B cell (primary cell): ENCODE data around the gene LBH. TPM values are rescaled to one million over a fixed set of nuclear protein-coding genes. Genes with fewer than 3 reads are reported as not detected.

Source experiments
- ATAC-seq: fragments of 200-7000 bp; cut with Tn5 transposase; one replicate; pipeline ENCODE4 v1.10.0; 2021; ENCODE audit warnings: low read depth, mild to moderate bottlenecking, moderate number of reproducible peaks, moderate library complexity
- CTCF ChIA-PET: fragments of 350-600 bp; sonication (Branson Sonifier 250); formaldehyde crosslinking; loops from one replicate; lab custom pipeline; 2021; ENCODE audit warnings: antibody characterized with exemption, inconsistent platforms; lab: Charles Lee
- POLR2A ChIA-PET: fragments of 350-600 bp; sonication (Branson Sonifier 250); formaldehyde crosslinking; loops from one replicate; lab custom pipeline; 2021; ENCODE audit warnings: antibody characterized with exemption; lab: Charles Lee
- DNase-seq: peaks from one replicate; pipeline ENCODE4 v3.0.0; 2013
- H2AFZ ChIP-seq: 2 replicates; pipeline ENCODE4 v1.6.1; 2012; ENCODE audit warnings: mild to moderate bottlenecking, low read depth, low read length; ENCODE audit not compliant: insufficient read depth, poor library complexity, severe bottlenecking
- H3K27ac ChIP-seq, 2 donors: 1 replicate in 1 of 2; 2 replicates in 1 of 2; pipeline ENCODE4 v1.5.1; 2012 to 2013; ENCODE audit warnings: low read length in 2 of 2, mild to moderate bottlenecking in 2 of 2, moderate library complexity in 1 of 2
- H3K27me3 ChIP-seq, 4 experiments: fragments of 200-600 bp in 1 of 4; sonication (generic) in 1 of 4; replicated peaks in 1 of 4; 1 replicate in 2 of 4; 2 replicates in 2 of 4; pipeline versions ENCODE4 v1.6.1 to v1.7.0; 2013 to 2016; ENCODE audit warnings: low read length in 3 of 4, mild to moderate bottlenecking in 2 of 4, mixed read lengths in 1 of 4, moderate library complexity in 1 of 4; ENCODE audit not compliant: insufficient read depth in 4 of 4, control insufficient read depth in 3 of 4; ENCODE audit errors: control extremely low read depth in 1 of 4
- H3K36me3 ChIP-seq, 2 experiments: replicated peaks in 1 of 2; 1 replicate in 1 of 2; 2 replicates in 1 of 2; pipeline versions ENCODE4 v1.6.1 to v1.7.1; 2013; ENCODE audit warnings: low read length in 1 of 2; ENCODE audit not compliant: insufficient read depth in 2 of 2, control insufficient read depth in 1 of 2; ENCODE audit errors: control extremely low read depth in 1 of 2, extremely low read depth in 1 of 2
- H3K4me1 ChIP-seq, 2 donors: fragments of 200-600 bp in 1 of 2; sonication (generic) in 1 of 2; 1 replicate in 1 of 2; 2 replicates in 1 of 2; pipeline versions ENCODE4 v1.5.1 to v1.6.1; 2013 to 2017; ENCODE audit warnings: low read length in 2 of 2; ENCODE audit not compliant: control insufficient read depth in 2 of 2, insufficient read depth in 2 of 2
- H3K4me2 ChIP-seq: replicated peaks from 2 replicates; pipeline ENCODE3; 2012; ENCODE audit warnings: mild to moderate bottlenecking, low read depth, low read length; ENCODE audit not compliant: poor library complexity, severe bottlenecking
- H3K4me3 ChIP-seq, 5 experiments: fragments of 200-600 bp in 1 of 5; sonication (generic) in 1 of 5; 1 replicate in 3 of 5; 2 replicates in 2 of 5; pipeline versions ENCODE4 v1.5.1 to v1.7.0; 2011 to 2016; ENCODE audit warnings: low read length in 4 of 5, mild to moderate bottlenecking in 4 of 5, low read depth in 2 of 5, control low read depth in 1 of 5, moderate library complexity in 1 of 5; ENCODE audit not compliant: insufficient read depth in 1 of 5; ENCODE audit errors: control extremely low read depth in 1 of 5, extremely low read depth in 1 of 5
- H3K79me2 ChIP-seq: fragments of 200-600 bp; sonication (generic); one replicate; pipeline ENCODE4 v1.6.0; 2016; ENCODE audit warnings: low read length; ENCODE audit not compliant: control insufficient read depth, insufficient read depth
- H3K9ac ChIP-seq: fragments of 200-600 bp; sonication (generic); 2 replicates; pipeline ENCODE4 v1.6.1; 2017; ENCODE audit warnings: mild to moderate bottlenecking, low read length, moderate library complexity
- H3K9me3 ChIP-seq, 3 donors: one replicate each; pipeline versions ENCODE4 v1.6.1 to v1.7.1; 2013; ENCODE audit warnings: low read length in 2 of 3; ENCODE audit not compliant: control insufficient read depth in 2 of 3, insufficient read depth in 1 of 3; ENCODE audit errors: control extremely low read depth in 1 of 3
- H4K20me1 ChIP-seq: 2 replicates; pipeline ENCODE4 v1.6.0; 2012; ENCODE audit warnings: mild to moderate bottlenecking, low read length; ENCODE audit not compliant: insufficient read depth, control insufficient read depth, poor library complexity, severe bottlenecking
- H3K27ac Mint-ChIP-seq: one replicate; pipeline ENCODE4 v1.8.0; 2021; ENCODE audit warnings: mixed read lengths
- H3K27me3 Mint-ChIP-seq: one replicate; pipeline ENCODE4 v1.8.0; 2021; ENCODE audit warnings: mixed read lengths
- H3K4me1 Mint-ChIP-seq: one replicate; pipeline ENCODE4 v1.8.0; 2021; ENCODE audit warnings: mixed read lengths
- H3K4me3 Mint-ChIP-seq: one replicate; pipeline ENCODE4 v1.8.0; 2021; ENCODE audit warnings: mixed read lengths
- H3K9me3 Mint-ChIP-seq: one replicate; pipeline ENCODE4 v1.8.0; 2022; ENCODE audit warnings: mixed read lengths; ENCODE audit not compliant: insufficient read depth
- CTCF ChIP-seq: fragments of 200-600 bp; IDR thresholded peaks from one replicate; pipeline ENCODE4 v1.8.0; 2022; ENCODE audit warnings: antibody characterized with exemption, mild to moderate bottlenecking
- EZH2 ChIP-seq: IDR thresholded peaks from 2 replicates; pipeline ENCODE4 v1.6.1; 2012; ENCODE audit warnings: borderline replicate concordance, low read depth, mild to moderate bottlenecking, moderate library complexity, low read length; ENCODE audit not compliant: insufficient read depth, poor library complexity, severe bottlenecking
- WGBS: methylation state at CpG from one replicate; pipeline ENCODE4 v1.1.5; 2013; ENCODE audit warnings: missing lambda C conversion rate; ENCODE audit not compliant: insufficient coverage; 5-methylcytosine and 5-hydroxymethylcytosine counted together
- intact Hi-C: fragments of 100-400 bp; cut with micrococcal nuclease; formaldehyde crosslinking; loops from one replicate; pipeline ENCODE4 v1.10.0; 2022
- polyA plus RNA-seq: library from polyadenylated mRNA; depleted of rRNA; stranded (reverse); fragments of >200 nt; gene quantifications from 2 replicates; pipeline ENCODE4 v1.2.3, GENCODE V29; 2012
- total RNA-seq, 2 donors: library from RNA; stranded (reverse); fragments of 120-200 nt in 1 of 2; gene quantifications; 1 replicate in 1 of 2; 2 replicates in 1 of 2; pipeline versions ENCODE4 v1.2.3 to v1.2.4, GENCODE V29; 2013 to 2022

Gene LBH
- total and polyA plus RNA-seq, 2 donors (not counting 1 experiment from before 2014, with no cell fraction given), result 158 to 201 TPM

GRCh38 chr2:30277582-30277981 is 46.2 kb downstream of the LBH start:
- Mint-ChIP-seq H3K27ac (peak overlapping the region; percentile 70), H3K4me1 (peaks cover 87% of the 10 kb centered on the region), H3K9me3 (no peaks in the 10 kb centered on the region), H3K27me3 (no peaks in the 10 kb centered on the region), H3K4me3 (peak overlapping the region; percentile 32)
- Histone ChIP-seq H4K20me1 (no peaks in the 10 kb centered on the region), H3K27me3 (no peaks in the 10 kb centered on the region), H3K4me1 (peaks cover 80 to 90% of the 10 kb centered on the region in 2 donors), H2AFZ (no peak overlapping the region), H3K4me2 (no peak overlapping the region), H3K79me2 (peaks cover 20% of the 10 kb centered on the region), H3K27ac (no peak overlapping the region), H3K36me3 (no peaks in the 10 kb centered on the region), H3K4me3 (no peak overlapping the region), H3K9me3 (no peaks in the 10 kb centered on the region), H3K9ac (no peak overlapping the region)
- TF ChIP-seq CTCF (no peak), EZH2 (no peak)
- no peak for DNase-seq
- ChIA-PET CTCF (interaction anchor here (1.3 to 1.6 kb wide), 3 partner anchors 21 to 169 kb away, joined by 3 to 4 read pairs (median 4); partner anchors contain the start of gene LCLAT1), POLR2A (interaction anchor here (1.6 kb wide), 3 partner anchors 10 to 15 kb away, joined by 3 to 4 read pairs (median 4); no protein-coding TSS in a partner anchor)
- ATAC-seq, result no peak
- intact Hi-C loops, result no loop called here
- WGBS, result 29% methylated on average over 1 of the region's 3 CpGs

GRCh38 chr2:30278419-30278818 is 47.1 kb downstream of the LBH start:
- CTCF ChIA-PET, result interaction anchor here (1.3 kb wide), 1 partner anchor 22 kb away, joined by 4 read pairs; no protein-coding TSS in a partner anchor
- POLR2A ChIA-PET, result interaction anchor here (0.5 kb wide), 1 partner anchor 35 kb away, joined by 3 read pairs; no protein-coding TSS in a partner anchor
- H3K27ac Mint-ChIP-seq, result peak overlapping the region; percentile 59

More at GRCh38 chr2:30278419-30278818, 47.1 kb downstream of the LBH start:
- H3K9me3 ChIP-seq, result no peaks in the 10 kb centered on the region
- no peaks in the 10 kb centered on the region for H3K36me3 ChIP-seq
- H3K4me3 Mint-ChIP-seq, result peak overlapping the region; percentile 24
- H3K79me2 ChIP-seq, result peaks cover 20% of the 10 kb centered on the region
- no peak for TF ChIP-seq CTCF
- no peak for TF ChIP-seq EZH2
- WGBS, result 100% methylated on average over 1 of the region's 1 CpG
- no peak overlapping the region for H2AFZ ChIP-seq
- H3K4me2 ChIP-seq, result peak overlapping the region; percentile 45
- H3K27me3 Mint-ChIP-seq, result no peaks in the 10 kb centered on the region
- intact Hi-C loops, result no loop called here
- peaks cover 87% of the 10 kb centered on the region for H3K4me1 Mint-ChIP-seq
- no peak overlapping the region for H3K9ac ChIP-seq
- H3K4me1 ChIP-seq, result peaks cover 80 to 90% of the 10 kb centered on the region in 2 donors
- H3K9me3 Mint-ChIP-seq, result no peaks in the 10 kb centered on the region
- no peak for ATAC-seq
- H3K27ac ChIP-seq, result peak overlapping the region in 1 of 2 donors; percentile 35
- no peaks in the 10 kb centered on the region for H4K20me1 ChIP-seq
- no peaks in the 10 kb centered on the region for H3K27me3 ChIP-seq
- H3K4me3 ChIP-seq, result no peak overlapping the region
- DNase-seq, result no peak
